Measurements from ENCODE around the gene CTNNBIP1. TPM values are rescaled to one million over a fixed set of nuclear protein-coding genes. Genes with fewer than 3 reads are reported as not detected.
"Not testable (repeated sequence)": the region's sequence is repeated elsewhere in the genome, so short reads cannot be mapped to it uniquely, and the experiment has no call there.

The CTNNBIP1 gene, protein sequence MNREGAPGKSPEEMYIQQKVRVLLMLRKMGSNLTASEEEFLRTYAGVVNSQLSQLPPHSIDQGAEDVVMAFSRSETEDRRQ
- total RNA-seq (2014; rRNA removed; shearing (Covaris generic); ENCODE audit: low replicate concordance) = 18.0 and 20.8 TPM in 2 replicates

DNA sequence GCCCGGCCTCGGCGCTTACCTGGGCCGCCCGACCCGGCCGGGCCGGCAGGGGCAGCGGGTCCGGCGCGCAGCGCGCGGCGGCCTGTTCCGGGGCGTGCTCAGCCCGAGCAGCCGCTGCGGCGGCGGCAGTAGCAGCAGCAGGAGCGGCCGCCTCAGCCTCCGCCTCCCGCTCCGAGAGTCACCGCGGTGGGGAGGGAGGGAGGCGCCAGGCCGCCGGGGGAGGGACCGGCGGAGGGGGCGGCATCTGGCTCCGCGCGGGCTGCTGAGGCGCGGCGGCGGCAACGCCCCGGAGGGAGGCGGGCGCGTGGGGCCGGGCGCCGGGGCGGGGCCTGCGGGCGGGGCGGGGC is at the start of gene CTNNBIP1:
TSS of gene CTNNBIP1 (minus strand) at position 194 of the 347 bp plus-strand sequence. CDS start 38,205 bp downstream, outside the sequence.
- no peak for DNase-seq (ENCODE audit: low read depth)
- in situ Hi-C loops (cut with HindIII; ENCODE audit: low pct_unique_long_range_greater_than_20kb, low sequenced_read_pairs) = no loop called here

DNA sequence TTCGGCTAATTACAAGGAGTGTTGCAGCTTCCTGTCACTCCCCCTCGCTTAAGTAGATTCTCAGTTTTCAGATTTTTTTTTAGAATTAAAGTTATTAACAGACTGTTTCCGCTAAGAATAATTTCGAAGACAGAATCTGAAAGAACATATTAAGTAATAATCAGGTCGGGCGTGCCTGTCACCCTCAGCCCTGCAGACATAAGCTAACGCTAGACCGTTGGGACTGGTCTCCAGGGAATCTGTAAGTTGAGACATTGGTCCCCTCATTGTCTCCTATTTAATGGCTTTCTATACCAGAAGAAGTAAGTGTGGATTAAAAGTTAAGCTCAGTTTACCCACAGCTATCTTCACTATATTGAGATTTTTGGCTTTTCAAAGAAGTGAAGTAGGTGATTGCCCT is 47.7 kb upstream of the CTNNBIP1 start:
- in situ Hi-C loops (cut with HindIII; ENCODE audit: low pct_unique_long_range_greater_than_20kb, low sequenced_read_pairs) = no loop called here
- DNase-seq (ENCODE audit: low read depth) = no peak

DNA sequence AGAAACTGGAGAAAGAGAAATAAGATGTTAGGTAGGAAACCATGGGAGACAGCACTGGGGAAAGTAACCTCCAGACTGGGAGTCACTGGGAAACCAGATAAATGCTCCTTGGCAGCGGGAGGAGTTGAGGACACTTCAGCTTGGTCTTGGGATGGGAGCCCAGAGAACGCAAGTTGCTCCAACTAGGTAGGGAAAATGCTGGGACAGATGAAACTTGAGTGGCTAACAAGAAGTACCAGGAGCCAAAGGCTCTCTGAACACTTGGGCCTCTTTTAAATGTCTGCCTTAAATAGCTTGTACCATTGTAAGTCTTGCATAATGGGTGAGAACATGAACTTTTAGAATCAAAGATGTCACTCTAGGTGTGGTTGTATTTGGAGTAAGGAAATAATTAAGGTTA is 36.2 kb upstream of the CTNNBIP1 start:
- DNase-seq (ENCODE audit: low read depth) = no peak
- in situ Hi-C loops (cut with HindIII; ENCODE audit: low pct_unique_long_range_greater_than_20kb, low sequenced_read_pairs) = no loop called here

DNA sequence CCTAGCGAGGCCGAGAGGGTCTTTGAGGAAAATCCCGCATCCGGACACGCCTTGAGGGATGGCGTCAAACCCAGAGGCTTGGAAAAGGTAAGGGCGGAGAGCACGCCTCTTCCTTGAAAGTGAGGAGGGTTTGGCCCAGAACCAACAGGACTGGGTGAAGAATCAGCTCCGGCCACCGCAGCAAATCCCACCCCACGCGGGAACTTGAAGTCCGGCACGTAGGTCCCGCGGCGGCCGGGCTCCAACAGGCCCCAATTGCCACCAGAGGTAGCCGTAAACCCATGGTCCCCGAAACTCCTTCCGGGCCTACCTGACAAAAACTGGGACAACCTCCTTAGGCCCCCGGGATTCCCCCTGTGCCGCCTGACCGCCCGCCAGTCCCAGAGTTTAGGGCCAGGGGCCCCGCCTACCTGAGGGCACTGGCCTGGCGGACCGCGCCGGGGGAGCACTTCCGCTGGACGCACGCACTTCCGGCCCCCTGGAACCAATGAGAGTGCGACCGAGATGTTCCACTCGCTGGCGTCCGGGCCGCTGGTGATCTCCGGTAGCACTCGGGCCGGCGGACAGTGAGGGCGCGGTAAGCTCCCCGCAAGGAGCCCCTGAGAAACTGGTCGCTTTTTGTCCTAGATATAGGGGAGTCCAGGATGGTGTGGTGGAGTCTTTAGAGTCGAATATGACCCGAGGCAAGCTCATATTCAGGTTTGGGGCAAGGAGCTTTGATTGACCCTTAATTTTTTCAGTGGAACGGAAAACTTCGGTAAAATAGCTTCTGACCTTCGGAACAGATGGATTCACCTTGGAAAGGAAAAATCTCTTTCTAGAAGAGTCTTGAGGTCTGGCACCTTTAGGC is 33.1 kb upstream of the CTNNBIP1 start, which contains the start of the genes LZIC and NMNAT1:
TSS of gene LZIC (minus strand) at position 453 of the 850 bp plus-strand sequence. CDS start 6,772 bp downstream, outside the sequence.
TSS of gene NMNAT1 (plus strand) at position 537 of the 850 bp plus-strand sequence. CDS start 28,599 bp downstream, outside the sequence.
- in situ Hi-C loops (cut with HindIII; ENCODE audit: low pct_unique_long_range_greater_than_20kb, low sequenced_read_pairs) = no loop called here
- DNase-seq (ENCODE audit: low read depth) = peak; percentile 93

DNA sequence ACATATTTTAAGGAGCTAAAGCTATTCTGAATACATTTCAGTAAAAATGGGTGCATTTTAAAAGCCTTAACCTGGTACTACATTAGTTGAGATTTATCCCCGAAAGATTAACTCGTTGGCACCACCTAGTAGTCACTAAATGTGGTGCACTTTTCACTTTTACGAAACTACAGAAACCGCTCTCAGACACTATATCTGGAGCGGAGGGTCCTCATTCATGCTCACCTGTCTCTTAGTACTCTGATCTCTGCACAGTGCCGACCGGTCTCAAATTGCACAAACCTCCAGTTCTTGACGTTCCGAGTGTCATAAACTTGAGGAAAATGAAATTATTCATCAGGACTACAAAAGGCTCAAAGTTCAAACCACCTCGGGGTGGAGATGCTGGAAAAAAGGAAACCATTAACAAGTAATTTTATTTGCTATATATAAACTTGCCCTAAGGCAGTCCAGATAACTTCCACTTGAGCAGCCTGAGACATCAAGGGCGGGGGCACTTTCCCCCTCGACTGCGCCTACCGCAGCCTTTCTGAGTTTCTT is 32.4 kb upstream of the CTNNBIP1 start:
- DNase-seq (ENCODE audit: low read depth) = no peak
- in situ Hi-C loops (cut with HindIII; ENCODE audit: low pct_unique_long_range_greater_than_20kb, low sequenced_read_pairs) = no loop called here

DNA sequence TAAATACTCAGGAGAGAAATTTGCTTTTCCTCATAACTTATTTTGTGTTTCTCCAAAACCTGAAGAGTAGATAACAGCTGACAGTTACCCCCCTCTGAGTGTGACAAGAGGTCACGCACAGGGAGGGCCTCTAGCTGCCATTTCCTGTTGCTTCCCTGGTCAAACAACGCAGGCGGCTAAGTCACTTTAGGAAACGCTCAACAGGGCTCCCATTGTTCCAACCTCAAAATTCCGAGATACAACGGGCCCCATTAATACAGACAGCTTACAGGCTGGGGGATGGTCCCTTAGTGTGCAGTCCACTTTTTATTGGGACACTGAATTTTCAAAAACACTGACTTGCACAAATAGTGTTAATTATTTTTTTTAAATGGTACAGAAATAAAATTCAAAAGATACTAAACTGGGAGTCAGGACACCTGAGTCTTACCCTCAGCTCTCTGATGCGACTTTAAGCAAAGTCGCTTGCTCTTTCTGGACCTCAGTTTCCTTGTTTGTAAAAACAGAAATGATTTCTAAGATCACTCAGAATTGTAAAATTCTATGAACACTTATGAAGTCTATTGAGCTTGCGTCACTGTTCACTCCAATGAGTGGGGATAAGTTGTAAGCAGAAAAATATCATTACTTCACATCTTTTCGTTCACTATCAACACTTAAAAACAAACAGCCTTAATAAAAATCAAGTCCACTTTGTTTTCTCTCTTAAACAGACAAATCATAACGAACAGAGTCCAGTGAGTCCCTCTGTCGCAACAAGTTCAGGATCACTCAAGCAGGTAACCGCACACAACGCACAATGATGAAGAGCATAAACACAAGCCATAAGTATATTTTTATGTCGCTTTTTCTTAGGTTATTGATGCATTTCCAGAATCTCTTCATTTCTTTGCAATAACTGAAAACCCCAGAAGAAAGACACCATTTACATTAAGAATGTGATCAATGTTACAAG is 19.6 kb upstream of the CTNNBIP1 start:
- no peak for DNase-seq (ENCODE audit: low read depth)
- in situ Hi-C loops (cut with HindIII; ENCODE audit: low pct_unique_long_range_greater_than_20kb, low sequenced_read_pairs) = no loop called here

DNA sequence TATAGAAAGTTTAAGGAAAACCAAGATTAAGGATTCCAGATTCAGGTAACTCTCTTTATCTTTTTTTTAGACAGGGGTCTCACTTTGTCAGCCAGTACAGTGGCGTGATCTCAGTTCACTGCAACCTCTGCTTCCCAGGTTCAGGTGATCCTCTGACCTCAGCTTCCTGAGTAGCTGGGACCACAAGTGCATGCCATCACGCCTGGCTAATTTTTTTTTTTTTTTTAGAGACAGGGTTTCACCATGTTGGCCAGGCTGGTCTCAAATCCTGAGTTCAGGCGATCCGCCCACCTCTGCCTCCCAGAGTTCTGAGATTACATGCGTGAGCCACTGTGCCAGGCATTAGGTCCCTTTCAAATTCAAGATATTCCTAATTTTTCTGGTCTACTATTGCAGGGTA is 17.2 kb upstream of the CTNNBIP1 start:
- in situ Hi-C loops (cut with HindIII; ENCODE audit: low pct_unique_long_range_greater_than_20kb, low sequenced_read_pairs) = no loop called here
- no peak for DNase-seq (ENCODE audit: low read depth)

DNA sequence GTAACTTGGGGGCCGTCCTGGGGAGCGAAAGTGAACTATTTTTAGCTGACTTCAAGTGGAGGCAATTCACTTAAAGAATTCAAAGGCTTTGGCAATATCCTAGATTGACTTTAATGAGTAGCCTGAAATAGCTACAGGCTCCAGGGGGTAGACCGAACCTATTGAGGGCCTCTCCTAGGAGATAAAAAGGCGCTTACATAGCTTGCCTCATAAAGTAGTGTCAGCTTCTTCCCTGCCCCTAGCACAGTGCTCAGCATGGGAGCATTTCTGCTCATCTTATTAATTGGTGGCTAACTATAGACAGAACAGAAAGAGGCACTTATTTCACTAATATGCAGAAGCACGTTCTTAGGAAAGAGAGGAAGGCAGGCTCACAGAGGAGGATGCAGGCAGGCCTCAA is 12.3 kb upstream of the CTNNBIP1 start:
- in situ Hi-C loops (cut with HindIII; ENCODE audit: low pct_unique_long_range_greater_than_20kb, low sequenced_read_pairs) = no loop called here

DNA sequence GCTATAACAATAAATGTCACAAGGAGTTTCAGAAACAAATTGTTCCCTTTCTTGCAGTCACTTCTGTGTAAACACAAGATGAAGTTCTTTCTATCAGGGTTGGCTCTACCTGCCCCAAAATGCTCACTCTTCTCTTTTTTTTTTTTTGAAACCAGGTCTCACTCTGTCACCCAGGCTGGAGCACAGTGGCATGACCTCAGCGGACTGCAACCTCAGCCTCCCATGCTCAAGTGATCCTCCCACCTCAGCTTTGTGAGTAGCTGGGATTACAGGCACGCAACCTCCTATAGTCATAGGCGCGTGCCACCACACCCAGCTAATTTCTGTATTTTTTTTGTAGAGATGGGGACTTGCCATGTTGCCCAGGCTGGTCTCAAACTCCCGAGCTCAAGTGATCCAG is 10.5 kb upstream of the CTNNBIP1 start:
- in situ Hi-C loops (cut with HindIII; ENCODE audit: low pct_unique_long_range_greater_than_20kb, low sequenced_read_pairs) = no loop called here
- no peak for DNase-seq (ENCODE audit: low read depth)

More for the DNA sequence above, 12.3 kb upstream of the CTNNBIP1 start:
- DNase-seq (ENCODE audit: low read depth) = no peak

DNA sequence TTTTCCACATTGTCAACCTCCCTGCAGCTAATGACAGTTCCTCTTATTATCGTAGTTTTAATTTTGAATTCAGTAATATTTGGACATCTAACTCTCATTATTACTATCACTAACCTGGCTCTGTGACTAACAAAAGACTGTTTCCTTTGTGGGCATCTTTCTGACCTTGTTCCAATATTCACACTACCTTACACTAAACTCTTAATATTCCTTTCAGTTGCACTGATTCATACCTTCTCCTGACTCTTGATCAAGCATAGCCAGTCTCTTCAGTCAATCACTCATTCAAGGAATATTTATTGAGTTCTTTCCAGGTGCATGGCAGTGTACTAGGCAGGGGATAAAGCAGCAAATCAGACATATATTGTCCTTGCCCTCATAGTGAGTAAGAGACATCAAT is 7.8 kb upstream of the CTNNBIP1 start:
- no peak for DNase-seq (ENCODE audit: low read depth)
- in situ Hi-C loops (cut with HindIII; ENCODE audit: low pct_unique_long_range_greater_than_20kb, low sequenced_read_pairs) = no loop called here

DNA sequence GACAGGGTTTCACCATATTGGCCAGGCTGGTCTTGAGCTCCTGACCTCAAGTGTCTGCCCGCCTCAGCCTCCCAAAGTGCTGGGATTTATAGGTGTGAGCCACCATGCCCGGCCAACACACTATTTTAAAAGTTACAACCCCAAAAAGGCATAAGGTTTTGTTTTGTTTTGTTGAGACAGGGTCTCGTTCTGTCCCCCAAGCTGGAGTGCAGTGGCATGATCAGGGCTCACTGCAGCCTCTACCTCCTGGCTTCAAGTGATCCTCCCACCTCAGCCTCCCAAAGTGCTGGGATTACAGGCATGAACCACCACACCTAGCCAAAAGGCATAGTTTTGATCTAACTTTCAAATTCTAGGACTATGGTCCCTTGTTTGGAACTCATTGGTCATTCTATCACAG is 7.4 kb upstream of the CTNNBIP1 start:
- in situ Hi-C loops (cut with HindIII; ENCODE audit: low pct_unique_long_range_greater_than_20kb, low sequenced_read_pairs); DNase-seq (ENCODE audit: low read depth): not testable (repeated sequence)

DNA sequence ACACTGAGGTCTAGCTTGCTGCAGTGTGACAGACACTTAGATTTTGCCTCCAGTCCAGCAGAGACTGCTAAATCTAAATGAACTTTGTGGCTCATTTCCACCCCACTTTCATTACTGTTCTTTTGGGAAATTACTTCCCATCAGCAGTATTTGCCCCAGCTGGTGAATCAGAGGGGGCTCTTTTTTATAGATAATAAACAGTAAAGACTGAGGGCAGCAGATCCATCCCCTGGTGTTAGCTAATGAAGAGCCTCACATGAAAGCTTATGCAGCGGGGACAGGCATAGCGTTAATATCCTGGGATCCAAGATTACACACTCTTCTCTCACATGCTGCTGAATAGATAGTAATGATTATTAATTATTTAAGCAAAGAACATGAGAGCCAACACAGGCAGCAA is 6.4 kb upstream of the CTNNBIP1 start:
- DNase-seq (ENCODE audit: low read depth) = no peak
- in situ Hi-C loops (cut with HindIII; ENCODE audit: low pct_unique_long_range_greater_than_20kb, low sequenced_read_pairs) = no loop called here

DNA sequence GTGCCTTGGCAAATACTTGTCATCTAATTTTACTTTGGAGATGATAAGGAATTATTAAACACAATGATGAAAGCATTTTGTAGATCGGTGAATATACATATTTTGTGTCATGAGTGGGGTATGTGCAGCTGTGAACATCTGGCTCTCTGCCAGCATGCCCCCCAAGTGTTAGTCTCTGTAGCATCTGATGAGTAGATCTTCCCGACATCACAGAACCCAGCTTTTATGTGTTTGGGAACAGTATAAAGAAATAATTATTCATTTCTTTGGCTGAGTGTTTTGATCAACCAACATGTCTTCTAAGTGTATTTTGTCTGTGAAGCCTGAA is 4.5 kb upstream of the CTNNBIP1 start:
- in situ Hi-C loops (cut with HindIII; ENCODE audit: low pct_unique_long_range_greater_than_20kb, low sequenced_read_pairs) = no loop called here

DNA sequence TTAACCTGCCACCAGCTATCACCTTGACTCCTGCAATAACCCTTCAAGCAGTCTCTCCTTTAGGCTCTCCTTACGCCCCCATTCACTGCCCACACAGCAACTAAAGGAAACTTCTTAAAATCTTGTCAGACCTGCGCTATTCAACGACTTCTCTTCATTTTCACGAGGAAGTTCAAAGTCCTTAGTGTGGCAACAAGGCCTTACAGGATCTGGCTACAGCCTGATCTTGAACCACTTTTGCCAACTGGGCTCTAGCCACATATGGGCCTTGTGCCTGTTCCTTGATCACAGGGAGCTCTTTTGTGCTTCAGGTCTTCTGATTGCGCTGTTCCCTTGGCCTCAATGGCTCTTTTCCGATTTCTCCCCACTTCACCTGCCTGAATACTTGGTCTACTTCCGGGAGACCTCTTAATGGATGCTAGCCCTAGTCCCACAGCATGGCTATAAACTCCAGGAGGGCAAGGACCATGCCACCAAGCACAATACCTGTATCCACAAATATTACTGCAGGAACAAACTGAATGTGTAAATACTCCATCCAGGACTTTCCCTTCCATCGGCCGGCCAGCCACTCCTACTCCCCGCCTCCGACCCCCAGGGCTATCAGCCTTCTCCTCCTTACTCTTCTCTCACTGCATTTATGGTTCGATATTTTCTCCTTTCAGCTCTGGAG is 2.3 kb upstream of the CTNNBIP1 start:
- in situ Hi-C loops (cut with HindIII; ENCODE audit: low pct_unique_long_range_greater_than_20kb, low sequenced_read_pairs) = no loop called here
- no peak for DNase-seq (ENCODE audit: low read depth)

More for the DNA sequence above, 4.5 kb upstream of the CTNNBIP1 start:
- no peak for DNase-seq (ENCODE audit: low read depth)

DNA sequence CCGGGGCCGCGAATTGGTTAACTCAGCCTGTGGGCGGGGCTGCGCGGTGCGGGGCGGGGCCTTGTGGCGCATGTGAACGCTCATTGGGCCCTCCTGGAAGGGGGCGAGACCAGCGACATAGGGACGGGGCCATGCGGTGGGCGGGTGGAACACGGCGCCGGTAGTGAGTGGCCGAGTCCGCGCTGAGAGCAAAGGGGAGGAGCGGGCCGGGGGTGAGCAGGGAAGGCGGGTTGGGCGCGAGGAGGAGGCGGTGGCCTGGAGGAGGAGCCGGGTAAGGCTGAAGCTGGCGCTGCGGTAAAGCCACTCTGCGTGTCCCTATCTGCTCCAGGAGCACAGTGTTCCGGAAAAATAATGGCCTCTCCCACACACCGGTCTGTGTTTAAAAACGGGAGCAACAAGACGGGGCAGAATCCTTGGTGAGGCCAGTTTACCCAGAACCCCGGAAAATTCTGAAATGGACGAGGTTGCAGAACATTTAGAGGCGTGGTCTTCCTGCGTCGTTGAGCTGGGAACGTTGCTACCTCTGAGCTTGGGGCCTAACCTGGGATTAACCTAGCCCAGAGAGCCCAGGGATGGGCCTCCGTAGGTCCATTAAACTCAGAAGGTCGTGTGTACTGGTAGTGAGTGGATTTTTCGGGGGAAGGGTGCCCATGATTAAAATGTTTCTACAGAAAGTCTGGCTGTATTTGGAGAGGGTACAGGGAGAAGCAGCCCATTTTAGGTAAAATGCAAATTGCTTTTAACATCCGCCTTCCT is 532 bp upstream of the CTNNBIP1 start:
- peak; percentile 97 for DNase-seq (ENCODE audit: low read depth)
- in situ Hi-C loops (cut with HindIII; ENCODE audit: low pct_unique_long_range_greater_than_20kb, low sequenced_read_pairs) = no loop called here

DNA sequence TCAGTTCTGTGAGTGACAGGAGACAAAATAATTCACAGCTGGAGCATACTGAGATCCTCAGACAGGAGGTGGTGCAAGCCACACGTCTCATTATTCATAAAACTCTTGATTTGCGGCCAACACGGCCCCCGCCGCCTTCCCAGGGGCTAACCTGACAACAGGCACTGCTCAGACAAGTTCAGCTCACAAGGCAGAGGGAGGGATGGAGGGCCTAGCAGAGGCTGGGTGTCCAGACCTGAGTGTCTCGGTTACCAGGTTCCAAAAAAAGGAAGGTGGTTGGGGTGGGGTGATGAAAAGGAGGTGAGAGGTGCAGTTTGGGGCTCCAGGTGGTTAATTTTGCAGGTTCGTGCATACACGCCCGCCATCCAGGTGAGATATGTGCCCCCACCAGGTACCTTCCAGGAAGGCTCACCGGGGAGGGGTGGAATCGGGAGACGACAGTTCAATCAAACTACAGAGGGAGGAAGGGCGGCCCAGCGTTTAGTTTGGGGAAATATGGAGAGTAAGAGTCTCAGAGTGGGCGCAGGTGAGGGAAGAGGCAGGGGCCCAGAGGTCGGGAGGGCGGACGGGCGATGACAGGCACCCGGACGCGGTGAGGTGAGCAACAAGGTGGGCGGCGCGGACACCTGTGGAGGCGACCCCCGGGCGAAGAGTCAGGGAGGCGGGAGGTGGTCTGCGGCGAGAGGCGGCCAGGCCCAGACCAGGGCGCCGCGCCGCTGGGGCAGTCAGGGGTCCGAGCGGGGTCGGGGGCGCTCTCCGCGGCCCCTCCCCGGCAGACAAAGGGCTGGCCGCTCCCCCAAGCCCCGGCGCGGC is 629 bp downstream of the CTNNBIP1 start:
- in situ Hi-C loops (cut with HindIII; ENCODE audit: low pct_unique_long_range_greater_than_20kb, low sequenced_read_pairs) = no loop called here
- DNase-seq (ENCODE audit: low read depth) = no peak

DNA sequence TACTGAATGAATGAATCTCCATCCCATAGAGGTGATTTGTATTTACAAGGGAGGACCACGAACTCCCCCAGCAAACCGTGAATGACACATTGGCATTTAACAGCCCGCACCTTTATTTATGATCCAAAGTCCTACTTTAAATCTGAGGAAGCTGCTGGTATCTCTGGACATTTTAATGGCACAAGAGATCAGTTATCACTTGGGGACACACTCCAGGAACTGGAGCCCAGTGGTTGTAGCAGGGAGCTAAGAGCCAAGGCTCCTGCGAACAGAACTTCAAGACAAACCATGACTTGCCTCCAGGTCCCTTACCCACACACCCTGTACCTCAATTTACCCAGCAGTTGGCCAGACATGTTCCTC is 1.2 kb downstream of the CTNNBIP1 start:
- DNase-seq (ENCODE audit: low read depth) = no peak
- in situ Hi-C loops (cut with HindIII; ENCODE audit: low pct_unique_long_range_greater_than_20kb, low sequenced_read_pairs) = no loop called here

All from Caki2 (cell line).